Mesothelial cell of epicardium (in vitro differentiated cells): ENCODE results near the gene PTPN22. TPM values are rescaled to one million over a fixed set of nuclear protein-coding genes. Genes with fewer than 3 reads are reported as not detected.

Experiments
- DNase-seq, 2 experiments: peaks; one replicate each; pipeline ENCODE4 v3.0.0; 2021; ENCODE audit warnings: low spot score in 2 of 2; ENCODE audit not compliant: unreplicated experiment in 2 of 2
- H3K27ac Mint-ChIP-seq: 2 replicates; pipeline ENCODE4 v1.8.0; 2021; ENCODE audit warnings: mixed read lengths
- H3K27me3 Mint-ChIP-seq: 2 replicates; pipeline ENCODE4 v1.8.0; 2021; ENCODE audit warnings: low read depth, mixed read lengths
- H3K36me3 Mint-ChIP-seq: 2 replicates; pipeline ENCODE4 v1.8.0; 2021; ENCODE audit warnings: mixed read lengths
- H3K4me1 Mint-ChIP-seq: 2 replicates; pipeline ENCODE4 v1.8.0; 2021; ENCODE audit warnings: mixed read lengths
- H3K4me3 Mint-ChIP-seq: 2 replicates; pipeline ENCODE4 v1.8.0; 2021; ENCODE audit warnings: mild to moderate bottlenecking, moderate library complexity, mixed read lengths
- H3K9me3 Mint-ChIP-seq: 2 replicates; pipeline ENCODE4 v1.8.0; 2021; ENCODE audit warnings: mixed read lengths
- total RNA-seq: library from RNA; stranded (reverse); gene quantifications from 3 replicates; pipeline ENCODE4 v1.2.1, GENCODE V29; 2021
- TF ChIP-seq, protein P1 (sequence below): fragments of 200-600 bp; sonication (generic); IDR thresholded peaks from one replicate; pipeline ENCODE4 v1.5.0; 2021; ENCODE audit warnings: antibody characterized with exemption; ENCODE audit not compliant: unreplicated experiment

The PTPN22 gene
- total RNA-seq, 1 donor from 2014 or later, result not detected

DNA sequence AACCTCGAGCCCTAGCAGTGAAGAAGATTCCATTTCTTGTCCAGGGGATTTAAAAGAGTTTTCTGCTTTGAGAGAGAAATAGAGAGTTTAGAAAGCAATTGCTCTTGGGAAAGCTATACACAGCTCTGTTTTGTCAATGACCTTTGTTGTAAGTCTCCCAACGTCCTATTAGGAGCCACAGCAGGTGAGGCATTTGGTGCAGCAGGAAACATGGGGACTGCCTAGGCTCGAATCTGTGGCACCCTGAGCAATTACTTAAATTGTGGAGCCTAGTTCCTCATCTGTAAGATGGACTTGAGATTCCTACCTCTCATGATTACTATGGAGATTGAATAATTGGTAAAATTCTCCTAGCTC lies 41.8 kb upstream of the PTPN22 start:
- Mint-ChIP-seq H3K4me3 (no peak overlapping the region), H3K9me3 (no peaks in the 10 kb centered on the region), H3K27ac (peak overlapping the region; percentile 3), H3K36me3 (peaks cover 3% of the 10 kb centered on the region), H3K27me3 (no peaks in the 10 kb centered on the region), H3K4me1 (no peaks in the 10 kb centered on the region)
- TF ChIP-seq, protein P1, sequence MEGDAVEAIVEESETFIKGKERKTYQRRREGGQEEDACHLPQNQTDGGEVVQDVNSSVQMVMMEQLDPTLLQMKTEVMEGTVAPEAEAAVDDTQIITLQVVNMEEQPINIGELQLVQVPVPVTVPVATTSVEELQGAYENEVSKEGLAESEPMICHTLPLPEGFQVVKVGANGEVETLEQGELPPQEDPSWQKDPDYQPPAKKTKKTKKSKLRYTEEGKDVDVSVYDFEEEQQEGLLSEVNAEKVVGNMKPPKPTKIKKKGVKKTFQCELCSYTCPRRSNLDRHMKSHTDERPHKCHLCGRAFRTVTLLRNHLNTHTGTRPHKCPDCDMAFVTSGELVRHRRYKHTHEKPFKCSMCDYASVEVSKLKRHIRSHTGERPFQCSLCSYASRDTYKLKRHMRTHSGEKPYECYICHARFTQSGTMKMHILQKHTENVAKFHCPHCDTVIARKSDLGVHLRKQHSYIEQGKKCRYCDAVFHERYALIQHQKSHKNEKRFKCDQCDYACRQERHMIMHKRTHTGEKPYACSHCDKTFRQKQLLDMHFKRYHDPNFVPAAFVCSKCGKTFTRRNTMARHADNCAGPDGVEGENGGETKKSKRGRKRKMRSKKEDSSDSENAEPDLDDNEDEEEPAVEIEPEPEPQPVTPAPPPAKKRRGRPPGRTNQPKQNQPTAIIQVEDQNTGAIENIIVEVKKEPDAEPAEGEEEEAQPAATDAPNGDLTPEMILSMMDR, result no peak
- no peak for DNase-seq

DNA sequence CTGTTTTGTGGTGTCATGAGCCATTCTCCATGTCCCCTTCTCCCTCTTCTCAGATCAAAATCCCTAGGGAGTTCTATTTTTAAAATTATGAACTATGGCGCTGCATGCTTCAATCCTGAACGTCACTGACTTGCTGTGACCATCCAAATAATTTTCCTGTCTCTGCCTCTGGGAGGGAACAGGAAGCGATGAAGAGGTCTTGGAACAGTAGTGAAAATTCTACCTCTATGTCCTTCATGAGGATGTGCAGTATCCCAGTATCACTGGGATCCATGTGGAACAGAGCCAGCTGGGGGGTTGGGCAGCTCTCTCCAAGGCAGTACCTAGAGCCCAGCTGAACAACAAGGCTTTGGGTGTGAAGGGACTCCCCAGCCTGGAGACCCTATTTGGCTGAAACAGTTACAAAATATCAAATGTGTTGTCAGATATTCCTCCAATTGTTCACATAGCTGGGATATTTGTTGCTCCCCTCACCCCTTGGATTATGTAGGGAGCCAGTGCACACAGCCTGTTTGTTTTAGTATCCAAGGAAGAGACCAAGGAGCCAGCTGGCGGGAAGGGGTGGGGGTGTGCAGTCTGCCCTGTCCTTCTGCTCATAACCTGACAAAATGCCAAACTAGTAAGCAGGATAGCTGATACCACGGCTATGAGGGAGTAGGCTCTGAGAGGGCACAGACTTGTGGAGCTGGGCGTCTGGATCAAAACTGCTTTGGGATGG lies 41.2 kb upstream of the PTPN22 start:
- no peaks in the 10 kb centered on the region for H3K9me3 Mint-ChIP-seq
- H3K36me3 Mint-ChIP-seq, result peaks cover 7% of the 10 kb centered on the region
- H3K4me3 Mint-ChIP-seq, result no peak overlapping the region
- H3K27ac Mint-ChIP-seq, result peak overlapping the region; percentile 16
- no peaks in the 10 kb centered on the region for H3K27me3 Mint-ChIP-seq
- TF ChIP-seq, protein P1, result no peak
- H3K4me1 Mint-ChIP-seq, result no peaks in the 10 kb centered on the region
- DNase-seq, result no peak

DNA sequence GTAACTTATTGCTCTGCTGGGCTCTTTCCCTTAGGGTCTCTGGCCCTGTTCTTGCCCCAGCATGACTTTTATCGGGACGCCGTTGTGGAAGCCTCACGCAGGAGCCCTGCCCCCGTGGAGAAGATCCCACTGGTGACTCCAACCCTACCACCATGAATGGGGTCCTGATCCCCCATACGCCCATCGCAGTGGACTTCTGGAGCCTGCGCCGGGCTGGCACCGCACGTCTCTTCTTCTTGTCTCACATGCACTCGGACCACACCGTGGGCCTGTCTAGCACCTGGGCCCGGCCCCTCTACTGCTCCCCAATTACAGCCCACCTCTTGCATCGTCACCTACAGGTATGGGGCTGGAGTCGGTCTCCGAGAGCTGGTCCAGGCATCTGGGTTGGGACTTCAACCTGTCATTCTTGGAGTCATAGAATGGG lies 33.9 kb upstream of the PTPN22 start:
- Mint-ChIP-seq H3K9me3 (no peaks in the 10 kb centered on the region), H3K4me3 (peak overlapping the region; percentile 91), H3K27ac (peak overlapping the region; percentile 98), H3K36me3 (peaks cover 6% of the 10 kb centered on the region), H3K4me1 (peaks cover 13% of the 10 kb centered on the region), H3K27me3 (no peaks in the 10 kb centered on the region)
- TF ChIP-seq, protein P1, result no peak
- DNase-seq, result peak in 1 of 2 experiments; percentile 48

DNA sequence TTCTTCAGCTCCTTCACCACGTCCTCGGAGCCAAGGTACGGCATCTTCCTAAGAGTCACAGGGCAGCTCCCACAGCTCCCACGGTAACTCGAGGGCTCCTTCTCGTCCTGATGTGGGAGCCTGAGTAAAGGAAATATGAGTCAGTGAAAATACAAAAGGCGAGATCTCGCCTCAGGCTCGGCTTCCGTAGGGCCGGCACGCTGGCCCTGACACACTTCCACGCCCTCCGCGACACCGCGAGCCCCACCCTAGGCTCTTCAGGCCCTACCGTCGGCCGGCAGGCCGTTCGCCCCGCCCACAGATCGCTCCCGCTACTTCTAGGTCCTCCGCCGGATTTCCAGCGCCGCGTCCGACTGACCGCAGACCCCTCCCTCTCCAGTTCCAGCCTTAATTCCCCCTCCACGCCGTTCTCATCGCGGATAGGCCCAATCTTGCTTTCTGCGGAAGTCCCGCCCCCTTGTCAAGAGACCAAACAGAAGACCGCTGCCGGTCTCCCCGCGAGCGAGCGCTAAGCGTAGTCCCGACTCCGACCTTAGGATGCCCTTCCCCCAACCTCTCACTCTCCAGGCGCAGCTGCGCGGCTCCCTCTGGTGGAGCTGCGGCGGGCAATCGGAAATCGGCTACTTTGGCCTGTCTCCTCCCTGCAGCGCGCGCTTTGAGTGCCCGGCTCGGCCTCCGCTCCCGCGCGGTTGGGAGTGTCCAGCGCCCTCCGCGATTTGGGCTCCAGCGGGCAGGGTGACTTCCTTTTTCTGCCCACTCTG lies 33.3 kb upstream of the PTPN22 start, which contains the start of the genes AP4B1 and DCLRE1B:
Gene AP4B1, minus strand, starts transcription at position 126 of the 761 bp plus-strand sequence. Its CDS starts 82 bp downstream, at position 44.
Gene DCLRE1B, plus strand, starts transcription at position 653 of the 761 bp plus-strand sequence. CDS start 261 bp downstream, outside the sequence.
- Mint-ChIP-seq H3K27me3 (no peaks in the 10 kb centered on the region), H3K4me3 (peak within 1 kb of the TSS; percentile 91), H3K9me3 (no peaks in the 10 kb centered on the region), H3K4me1 (peaks cover 13% of the 10 kb centered on the region), H3K27ac (peak within 1 kb of the TSS; percentile 98), H3K36me3 (peaks cover 6% of the 10 kb centered on the region)
- TF ChIP-seq, protein P1, result no peak
- peak; percentile 96 for DNase-seq

DNA sequence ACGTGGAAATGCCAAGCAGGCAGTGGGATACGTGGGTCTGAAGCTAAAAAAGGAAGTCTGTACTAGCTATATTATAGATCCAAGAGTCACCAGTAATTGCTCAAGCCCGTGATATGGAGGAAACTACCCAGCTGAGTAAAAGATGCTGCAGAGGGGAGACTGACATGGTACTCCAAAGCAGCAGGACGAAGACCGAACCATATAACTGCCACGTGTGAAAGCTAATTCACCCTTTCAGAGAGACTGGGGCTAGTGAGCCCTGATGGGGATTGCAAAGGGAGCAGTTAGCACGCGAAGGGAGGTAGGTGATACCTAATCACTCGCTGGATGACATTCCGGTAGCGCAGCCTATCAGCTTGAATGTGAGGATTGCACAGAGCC lies 32.8 kb upstream of the PTPN22 start:
- no peaks in the 10 kb centered on the region for H3K9me3 Mint-ChIP-seq
- H3K4me3 Mint-ChIP-seq, result peak overlapping the region; percentile 91
- H3K4me1 Mint-ChIP-seq, result peaks cover 13% of the 10 kb centered on the region
- no peak for DNase-seq
- TF ChIP-seq, protein P1, result no peak
- H3K27ac Mint-ChIP-seq, result peak overlapping the region; percentile 98
- peaks cover 6% of the 10 kb centered on the region for H3K36me3 Mint-ChIP-seq
- H3K27me3 Mint-ChIP-seq, result no peaks in the 10 kb centered on the region
